ENCODE results near the gene PLA2G5. TPM values are rescaled to one million over a fixed set of nuclear protein-coding genes. Genes with fewer than 3 reads are reported as not detected.

The PLA2G5 gene
- total and polyA plus RNA-seq, 9 donors: 19.3 to 141 (median 67.4) TPM

- no peaks in the 10 kb centered on the region for H3K9me3 ChIP-seq
- TF ChIP-seq CTCF (IDR thresholded peaks at IDR 0.05) (no peak), POLR2A (IDR thresholded peaks at IDR 0.05) (no peak)
- H3K27ac ChIP-seq: no peak overlapping the region
- no peaks in the 10 kb centered on the region for H3K4me1 ChIP-seq (ENCODE audit: insufficient read depth)
- no peaks in the 10 kb centered on the region for H3K27me3 ChIP-seq
- H3K36me3 ChIP-seq: no peaks in the 10 kb centered on the region
- intact Hi-C loops (cut with DNase I): no loop called here
- DNase-seq: no peak
- H3K4me3 ChIP-seq: no peak overlapping the region
These were observed 47.2 kb downstream of the PLA2G5 start for GRCh38 chr1:20117236-20117635.

GRCh38 chr1:20119347-20119746, 49.4 kb downstream of the PLA2G5 start, which contains the start of gene PLA2G2D:
Gene PLA2G2D, minus strand, starts transcription at chr1:20119536. Its CDS starts 38 bp downstream, at chr1:20119498.
- Histone ChIP-seq H3K27me3 (no peaks in the 10 kb centered on the region), H3K9me3 (no peaks in the 10 kb centered on the region), H3K4me3 (no peak within 1 kb of the TSS), H3K27ac (no peak within 1 kb of the TSS), H3K36me3 (no peaks in the 10 kb centered on the region), H3K4me1 (ENCODE audit: insufficient read depth) (no peaks in the 10 kb centered on the region)
- no peak for DNase-seq
- TF ChIP-seq POLR2A (IDR thresholded peaks at IDR 0.05) (no peak), CTCF (IDR thresholded peaks at IDR 0.05) (no peak), EP300 (IDR thresholded peaks at IDR 0.05) (no peak)
- intact Hi-C loops (cut with DNase I): no loop called here
- WGBS, 3 donors: 85 to 97% (median 93%) methylated on average over 2 of the region's 2 CpGs

GRCh38 chr1:20120796-20121195, 50.8 kb downstream of the PLA2G5 start:
- Histone ChIP-seq H3K36me3 (no peaks in the 10 kb centered on the region), H3K4me3 (no peak overlapping the region), H3K9me3 (no peaks in the 10 kb centered on the region), H3K27me3 (no peaks in the 10 kb centered on the region), H3K27ac (no peak overlapping the region), H3K4me1 (ENCODE audit: insufficient read depth) (no peaks in the 10 kb centered on the region)
- WGBS, 3 donors: 92 to 97% (median 96%) methylated on average over 4 of the region's 4 CpGs
- DNase-seq: no peak
- intact Hi-C loops (cut with DNase I): no loop called here
- TF ChIP-seq EP300 (IDR thresholded peaks at IDR 0.05): no peak
- TF ChIP-seq POLR2A (IDR thresholded peaks at IDR 0.05): no peak

GRCh38 chr1:20123722-20124455, 53.9 kb downstream of the PLA2G5 start:
- intact Hi-C loops (cut with DNase I): no loop called here
- no peak for DNase-seq
- H3K27me3 ChIP-seq: no peaks in the 10 kb centered on the region
- H3K27ac ChIP-seq: no peak overlapping the region
- H3K9me3 ChIP-seq: no peaks in the 10 kb centered on the region
- 62 to 70% (median 65%) methylated on average over 10 of the region's 10 CpGs for WGBS, 3 donors
- no peaks in the 10 kb centered on the region for H3K36me3 ChIP-seq
- H3K4me3 ChIP-seq: no peak overlapping the region
- H3K4me1 ChIP-seq (ENCODE audit: insufficient read depth): no peaks in the 10 kb centered on the region
- no peak for TF ChIP-seq POLR2A (IDR thresholded peaks at IDR 0.05)
- TF ChIP-seq CTCF (IDR thresholded peaks at IDR 0.05): no peak
- no peak for TF ChIP-seq EP300 (IDR thresholded peaks at IDR 0.05)

- Histone ChIP-seq H3K4me1 (ENCODE audit: insufficient read depth) (no peaks in the 10 kb centered on the region), H3K9me3 (no peaks in the 10 kb centered on the region), H3K4me3 (no peak overlapping the region), H3K27me3 (no peaks in the 10 kb centered on the region), H3K36me3 (no peaks in the 10 kb centered on the region), H3K27ac (no peak overlapping the region)
- no peak for TF ChIP-seq POLR2A (IDR thresholded peaks at IDR 0.05)
- TF ChIP-seq CTCF (IDR thresholded peaks at IDR 0.05): no peak
- no peak for TF ChIP-seq EP300 (IDR thresholded peaks at IDR 0.05)
- intact Hi-C loops (cut with DNase I): no loop called here
- WGBS, 3 donors: 50 to 58% (median 51%) methylated on average over 7 of the region's 7 CpGs
- DNase-seq: peak in 2 of 5 donors; percentile 29 to 56
These were observed 54.6 kb downstream of the PLA2G5 start for GRCh38 chr1:20124456-20125057.
